Neutrophil (primary cell): ENCODE data around the gene TNNI3.

Experiments
- H3K27ac ChIP-seq: fragments of 200-600 bp; sonication (generic); 2 replicates; pipeline ENCODE4 v1.5.1; 2016; ENCODE audit warnings: mild to moderate bottlenecking, moderate library complexity
- H3K27me3 ChIP-seq: fragments of 200-600 bp; sonication (generic); 2 replicates; pipeline ENCODE4 v1.6.0; 2016; ENCODE audit warnings: mild to moderate bottlenecking
- H3K36me3 ChIP-seq: fragments of 200-600 bp; sonication (generic); 2 replicates; pipeline ENCODE4 v1.5.1; 2017
- H3K4me1 ChIP-seq, 2 experiments: fragments of 200-600 bp in 1 of 2; sonication (generic) in 1 of 2; 1 replicate in 1 of 2; 2 replicates in 1 of 2; pipeline versions ENCODE4 v1.5.1 to v1.6.1; 2013 to 2016; ENCODE audit warnings: low read depth in 1 of 2, low read length in 1 of 2, mild to moderate bottlenecking in 1 of 2, moderate library complexity in 1 of 2; ENCODE audit not compliant: control insufficient read depth in 1 of 2, insufficient read depth in 1 of 2
- H3K4me3 ChIP-seq, 2 experiments: fragments of 200-600 bp in 1 of 2; sonication (generic) in 1 of 2; 1 replicate in 1 of 2; 2 replicates in 1 of 2; pipeline ENCODE4 v1.5.1; 2013 to 2016; ENCODE audit warnings: low read depth in 1 of 2, low read length in 1 of 2, mild to moderate bottlenecking in 1 of 2, moderate library complexity in 1 of 2
- H3K9me3 ChIP-seq: fragments of 200-600 bp; sonication (generic); 2 replicates; pipeline ENCODE4 v1.5.1; 2016
- CTCF ChIP-seq: fragments of 200-600 bp; sonication (generic); IDR thresholded peaks from 2 replicates; pipeline ENCODE4 v1.5.1; 2016; ENCODE audit warnings: antibody characterized with exemption

TNNI3 gene

DNA sequence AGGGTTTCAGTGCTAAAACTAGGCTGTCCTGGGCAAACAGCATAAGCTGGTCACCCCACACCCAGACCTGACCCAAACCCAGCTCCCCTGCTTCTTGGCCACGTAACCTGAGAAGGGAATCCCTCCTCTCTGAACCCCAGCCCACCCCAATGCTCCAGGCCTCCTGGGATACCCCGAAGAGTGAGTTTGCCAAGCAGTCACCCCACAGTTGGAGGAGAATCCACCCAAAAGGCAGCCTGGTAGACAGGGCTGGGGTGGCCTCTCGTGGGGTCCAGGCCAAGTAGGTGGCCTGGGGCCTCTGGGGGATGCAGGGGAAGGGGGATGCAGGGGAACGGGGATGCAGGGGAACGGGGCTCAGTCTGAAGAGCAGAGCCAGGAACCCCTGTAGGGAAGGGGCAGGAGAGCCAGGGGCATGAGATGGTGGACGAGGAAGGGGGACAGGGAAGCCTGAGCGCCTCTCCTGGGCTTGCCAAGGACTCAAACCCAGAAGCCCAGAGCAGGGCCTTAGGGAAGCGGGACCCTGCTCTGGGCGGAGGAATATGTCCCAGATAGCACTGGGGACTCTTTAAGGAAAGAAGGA, 42.9 kb downstream of the TNNI3 start:
- no peak overlapping the region for H3K27ac ChIP-seq
- no peaks in the 10 kb centered on the region for H3K27me3 ChIP-seq
- H3K4me3 ChIP-seq, result no peak overlapping the region
- peaks cover 34 to 36% of the 10 kb centered on the region in 2 experiments for H3K4me1 ChIP-seq
- H3K36me3 ChIP-seq, result peaks cover 35% of the 10 kb centered on the region
- H3K9me3 ChIP-seq, result no peaks in the 10 kb centered on the region
- no peak for TF ChIP-seq CTCF

DNA sequence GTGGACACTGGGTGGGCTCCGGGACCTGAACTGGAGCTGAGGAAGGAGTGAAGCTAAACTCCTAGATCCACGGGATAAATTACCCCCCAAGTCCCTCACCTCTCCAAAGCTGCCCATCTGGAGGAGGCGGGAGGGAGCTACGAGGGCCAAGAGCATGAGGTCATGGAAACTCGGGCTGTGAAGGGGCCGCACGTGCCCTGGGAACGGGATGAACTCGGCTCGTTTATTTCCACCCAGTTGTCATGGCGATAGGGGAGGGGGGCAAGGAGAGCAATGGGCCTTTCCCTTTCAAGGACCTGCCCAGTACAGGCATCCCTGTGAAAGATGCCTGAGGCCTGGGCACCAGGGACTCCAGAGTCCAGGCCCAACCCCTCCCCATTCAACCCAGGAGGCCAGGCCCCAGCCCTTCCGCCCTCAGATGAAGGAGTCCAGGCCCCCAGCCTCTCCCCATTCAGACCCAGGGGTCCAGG, 43.9 kb downstream of the TNNI3 start:
- Histone ChIP-seq H3K27ac (no peak overlapping the region), H3K27me3 (no peaks in the 10 kb centered on the region), H3K9me3 (no peaks in the 10 kb centered on the region), H3K36me3 (peaks cover 46% of the 10 kb centered on the region), H3K4me3 (no peak overlapping the region), H3K4me1 (peaks cover 24 to 28% of the 10 kb centered on the region in 2 experiments)
- TF ChIP-seq CTCF, result no peak

- Histone ChIP-seq H3K9me3 (no peaks in the 10 kb centered on the region), H3K4me1 (peaks cover 18 to 21% of the 10 kb centered on the region in 2 experiments), H3K27ac (no peak overlapping the region), H3K4me3 (no peak overlapping the region), H3K36me3 (peaks cover 49% of the 10 kb centered on the region), H3K27me3 (no peaks in the 10 kb centered on the region)
- TF ChIP-seq CTCF, result no peak
Observed at GRCh38 chr19:55112777-55113569, 44.6 kb downstream of the TNNI3 start.

- Histone ChIP-seq H3K4me1 (peaks cover 16 to 19% of the 10 kb centered on the region in 2 experiments), H3K9me3 (no peaks in the 10 kb centered on the region), H3K36me3 (peaks cover 49% of the 10 kb centered on the region), H3K27me3 (no peaks in the 10 kb centered on the region), H3K4me3 (no peak overlapping the region), H3K27ac (no peak overlapping the region)
- no peak for TF ChIP-seq CTCF
Observed at GRCh38 chr19:55112246-55112776, 45.2 kb downstream of the TNNI3 start.

- no peak for TF ChIP-seq CTCF
- Histone ChIP-seq H3K36me3 (peaks cover 58% of the 10 kb centered on the region), H3K27ac (no peak overlapping the region), H3K27me3 (no peaks in the 10 kb centered on the region), H3K4me1 (peaks cover 9 to 12% of the 10 kb centered on the region in 2 experiments), H3K4me3 (no peak overlapping the region), H3K9me3 (no peaks in the 10 kb centered on the region)
Observed at GRCh38 chr19:55111238-55111831, 46.2 kb downstream of the TNNI3 start.
